PC-9 (cell line): Measurements from ENCODE around the gene CHEK1. TPM values are rescaled to one million over a fixed set of nuclear protein-coding genes. Genes with fewer than 3 reads are reported as not detected.
A peak's percentile ranks its signal among the peaks of the same experiment; 100 is the strongest.

Experiments
- BruUV-seq: library from RNA; stranded (reverse); fragments of 400-500 nt; replicated peaks from 2 replicates; lab custom pipeline; 2021; lab: Mats Ljungman, UMichigan
- CTCF ChIA-PET: fragments of 300-600 bp; sonication (Branson Sonifier 250); formaldehyde crosslinking; loops from one replicate; lab custom pipeline; 2022; ENCODE audit warnings: antibody characterized with exemption; lab: Charles Lee
- POLR2A ChIA-PET: fragments of 300-600 bp; sonication (Branson Sonifier 250); formaldehyde crosslinking; loops from one replicate; lab custom pipeline; 2022; ENCODE audit warnings: antibody characterized with exemption; ENCODE audit not compliant: unreplicated experiment; lab: Charles Lee
- DNase-seq, 2 experiments: peaks; one replicate each; pipeline versions ENCODE4 v3.0.0 to v3.0.0-alpha.2; 2015 to 2022; ENCODE audit warnings: mixed read lengths in 1 of 2
- H2AFZ ChIP-seq: fragments of 200-600 bp; sonication (generic); 2 replicates; pipeline ENCODE4 v1.8.1; 2017; ENCODE audit warnings: antibody characterized with exemption
- H3F3A ChIP-seq: fragments of 200-600 bp; sonication (generic); 2 replicates; pipeline ENCODE4 v1.8.1; 2017; ENCODE audit warnings: antibody characterized with exemption, mild to moderate bottlenecking, low read depth; ENCODE audit not compliant: insufficient read depth
- H3K27ac ChIP-seq: fragments of 200-600 bp; sonication (generic); 2 replicates; pipeline ENCODE4 v1.6.1; 2016; ENCODE audit warnings: mixed run types
- H3K27me3 ChIP-seq: fragments of 200-600 bp; sonication (generic); 2 replicates; pipeline ENCODE4 v1.6.1; 2016; ENCODE audit warnings: low read depth, mixed run types; ENCODE audit not compliant: insufficient read depth
- H3K36me3 ChIP-seq: fragments of 200-600 bp; sonication (generic); 2 replicates; pipeline ENCODE4 v1.6.1; 2016; ENCODE audit warnings: low read depth, mixed run types
- H3K4me1 ChIP-seq: fragments of 200-600 bp; sonication (generic); replicated peaks from 2 replicates; pipeline ENCODE4 v1.6.1; 2016; ENCODE audit warnings: mixed run types; ENCODE audit not compliant: insufficient read depth
- H3K4me2 ChIP-seq: fragments of 200-600 bp; sonication (generic); 2 replicates; pipeline ENCODE4 v1.6.1; 2017; ENCODE audit warnings: mixed run types
- H3K4me3 ChIP-seq: fragments of 200-600 bp; sonication (generic); 2 replicates; pipeline ENCODE4 v1.6.1; 2016; ENCODE audit warnings: mixed run types
- H3K79me2 ChIP-seq: fragments of 200-600 bp; sonication (generic); 2 replicates; pipeline ENCODE4 v1.6.1; 2017; ENCODE audit warnings: low read depth, mixed run types
- H3K9me2 ChIP-seq: fragments of 200-600 bp; sonication (generic); 2 replicates; pipeline ENCODE4 v1.8.1; 2017; ENCODE audit warnings: mild to moderate bottlenecking; ENCODE audit not compliant: insufficient read depth
- H3K9me3 ChIP-seq: fragments of 200-600 bp; sonication (generic); 2 replicates; pipeline ENCODE4 v1.8.1; 2016; ENCODE audit warnings: low read depth; ENCODE audit not compliant: insufficient read depth
- H4K20me1 ChIP-seq: fragments of 200-600 bp; sonication (generic); 2 replicates; pipeline ENCODE4 v1.8.1; 2017; ENCODE audit not compliant: insufficient read depth
- EZH2 ChIP-seq: fragments of 200-600 bp; sonication (generic); IDR thresholded peaks from 2 replicates; pipeline ENCODE4 v1.8.0; 2017; ENCODE audit warnings: antibody characterized with exemption, low read depth
- intact Hi-C: fragments of 100-400 bp; cut with micrococcal nuclease; formaldehyde crosslinking; loops from one replicate; pipeline ENCODE4 v1.10.0; 2022; ENCODE audit not compliant: unreplicated experiment
- total RNA-seq: library from RNA; stranded (reverse); gene quantifications from 2 replicates; pipeline ENCODE4 v1.2.3, GENCODE V29; 2021
- TF ChIP-seq, protein P1 (sequence below): fragments of 200-600 bp; sonication (generic); conservative IDR thresholded peaks from 2 replicates; pipeline ENCODE4 v1.6.1; 2017; ENCODE audit warnings: mixed run types, antibody characterized with exemption, mild to moderate bottlenecking, moderate library complexity

The CHEK1 gene
- total RNA-seq, 1 experiment from 2014 or later = 36.5 TPM

DNA sequence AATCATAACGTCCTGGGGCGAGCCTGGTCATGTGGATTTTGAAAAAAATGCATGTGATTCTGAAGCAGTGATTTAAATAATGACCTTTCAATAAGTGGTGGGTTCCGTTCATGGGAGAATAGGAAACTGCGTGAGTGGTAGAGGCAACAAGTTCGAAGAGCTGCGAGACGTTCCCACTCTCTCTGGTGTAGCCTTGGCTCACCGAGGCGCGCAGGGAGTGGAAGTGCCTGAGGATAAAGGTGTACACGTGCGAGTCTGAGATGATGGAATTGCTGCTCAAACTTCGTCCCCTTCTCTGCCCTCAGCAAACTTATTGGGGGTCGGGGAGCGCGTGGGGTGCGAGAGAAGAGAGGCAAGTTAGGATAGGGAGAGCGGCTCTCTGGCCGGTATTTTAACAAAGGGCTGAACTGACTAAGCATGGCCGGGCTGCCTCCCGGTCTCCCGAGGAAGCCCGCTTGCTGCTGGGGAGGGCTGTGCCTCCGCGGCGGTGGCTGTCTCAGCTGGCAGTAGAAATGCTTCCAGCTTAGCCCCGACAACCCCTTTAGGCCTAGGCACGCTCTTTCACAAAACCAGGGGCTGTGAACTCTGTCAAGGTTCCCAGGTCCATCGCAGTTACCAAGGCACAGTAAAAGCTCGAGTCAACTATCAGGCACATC is 33.2 kb upstream of the CHEK1 start:
- Histone ChIP-seq H3K79me2 (peaks cover 48% of the 10 kb centered on the region), H3F3A (peaks cover 14% of the 10 kb centered on the region; the same call in 1 of the 2 replicates), H3K4me1 (peaks cover 30% of the 10 kb centered on the region), H3K27ac (peak overlapping the region; percentile 89), H3K36me3 (no peaks in the 10 kb centered on the region; the same call in 1 of the 2 replicates), H3K27me3 (no peaks in the 10 kb centered on the region), H4K20me1 (peaks cover 5% of the 10 kb centered on the region; the same call in 1 of the 2 replicates), H3K4me2 (peak overlapping the region; percentile 88), H3K9me2 (no peaks in the 10 kb centered on the region), H3K9me3 (no peaks in the 10 kb centered on the region), H3K4me3 (peak overlapping the region; percentile 80), H2AFZ (peak overlapping the region; percentile 89)
- TF ChIP-seq EZH2 = no peak
- TF ChIP-seq, protein P1, sequence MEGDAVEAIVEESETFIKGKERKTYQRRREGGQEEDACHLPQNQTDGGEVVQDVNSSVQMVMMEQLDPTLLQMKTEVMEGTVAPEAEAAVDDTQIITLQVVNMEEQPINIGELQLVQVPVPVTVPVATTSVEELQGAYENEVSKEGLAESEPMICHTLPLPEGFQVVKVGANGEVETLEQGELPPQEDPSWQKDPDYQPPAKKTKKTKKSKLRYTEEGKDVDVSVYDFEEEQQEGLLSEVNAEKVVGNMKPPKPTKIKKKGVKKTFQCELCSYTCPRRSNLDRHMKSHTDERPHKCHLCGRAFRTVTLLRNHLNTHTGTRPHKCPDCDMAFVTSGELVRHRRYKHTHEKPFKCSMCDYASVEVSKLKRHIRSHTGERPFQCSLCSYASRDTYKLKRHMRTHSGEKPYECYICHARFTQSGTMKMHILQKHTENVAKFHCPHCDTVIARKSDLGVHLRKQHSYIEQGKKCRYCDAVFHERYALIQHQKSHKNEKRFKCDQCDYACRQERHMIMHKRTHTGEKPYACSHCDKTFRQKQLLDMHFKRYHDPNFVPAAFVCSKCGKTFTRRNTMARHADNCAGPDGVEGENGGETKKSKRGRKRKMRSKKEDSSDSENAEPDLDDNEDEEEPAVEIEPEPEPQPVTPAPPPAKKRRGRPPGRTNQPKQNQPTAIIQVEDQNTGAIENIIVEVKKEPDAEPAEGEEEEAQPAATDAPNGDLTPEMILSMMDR = no peak
- no peak for DNase-seq
- ChIA-PET CTCF (no interaction called here), POLR2A (interaction anchor here (0.7 to 1.3 kb wide), 6 partner anchors 11 to 638 kb away, joined by 3 to 14 read pairs (median 6); partner anchors contain the start of genes EI24 and HYLS1)
- intact Hi-C loops = loop anchor here (1.0 to 5.0 kb wide), 4 partner anchors 22 to 844 kb away; partner anchors contain the start of genes CHEK1, EI24 and HYLS1
- BruUV-seq = TSS peak; percentile 98

DNA sequence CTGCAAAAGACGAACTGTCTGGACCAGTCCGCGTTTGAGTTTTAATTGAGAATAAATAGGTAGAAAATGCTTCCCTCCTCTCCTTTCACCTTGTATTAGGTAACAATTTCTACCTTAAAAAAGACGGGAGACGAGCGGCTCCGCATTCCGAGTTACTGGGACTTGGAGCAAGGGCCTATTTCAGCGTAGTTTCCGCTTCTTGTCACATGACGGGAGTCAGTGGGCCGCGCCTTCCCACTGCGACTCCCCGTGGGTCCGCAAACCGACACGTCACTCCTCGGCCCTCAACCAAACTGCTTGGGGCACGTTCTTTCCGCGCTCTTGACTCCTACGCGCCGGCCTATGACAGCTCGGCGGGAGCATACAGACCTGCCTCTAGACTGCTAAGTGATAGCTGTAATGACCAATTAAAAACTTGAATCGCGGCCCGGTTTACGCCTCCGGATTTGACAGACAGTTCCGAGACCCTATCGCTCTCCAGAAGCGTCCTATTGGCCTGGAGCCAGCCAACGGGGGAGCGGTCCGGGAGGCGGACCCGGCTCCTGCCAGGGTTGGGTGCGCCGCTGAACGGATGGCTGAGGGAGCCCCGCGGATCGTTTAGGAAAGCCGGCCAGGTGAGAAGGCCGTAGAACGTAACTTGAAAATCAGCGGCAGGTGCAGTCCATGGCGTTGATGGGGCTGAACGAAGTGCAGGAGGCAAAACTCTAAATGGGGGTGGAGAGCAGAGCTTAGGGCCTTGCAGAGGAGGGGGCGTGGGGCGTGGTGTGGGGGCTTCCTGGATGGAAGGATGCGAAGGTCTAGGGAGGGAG is 32.5 kb upstream of the CHEK1 start, which contains the start of gene STT3A:
Gene STT3A (plus strand): TSS at position 548 of the 809 bp plus-strand sequence. CDS start 3,064 bp downstream, outside the sequence.
- ChIA-PET POLR2A (interaction anchor here (0.5 to 1.3 kb wide), 7 partner anchors 10 to 829 kb away, joined by 4 to 14 read pairs (median 6); partner anchors contain the start of genes EI24 and HYLS1), CTCF (no interaction called here)
- Histone ChIP-seq H3K4me2 (peak within 1 kb of the TSS; percentile 96), H3K9me3 (no peaks in the 10 kb centered on the region), H3F3A (peaks cover 14% of the 10 kb centered on the region; the same call in 1 of the 2 replicates), H3K79me2 (peaks cover 53% of the 10 kb centered on the region), H3K27me3 (no peaks in the 10 kb centered on the region), H3K9me2 (no peaks in the 10 kb centered on the region), H3K4me1 (peaks cover 30% of the 10 kb centered on the region), H3K36me3 (peaks cover 2% of the 10 kb centered on the region; the same call in 1 of the 2 replicates), H2AFZ (peak within 1 kb of the TSS; percentile 89), H4K20me1 (peaks cover 5% of the 10 kb centered on the region; the same call in 1 of the 2 replicates), H3K27ac (peak within 1 kb of the TSS; percentile 89), H3K4me3 (peak within 1 kb of the TSS; percentile 80)
- intact Hi-C loops = loop anchor here (1.0 to 5.0 kb wide), 4 partner anchors 23 to 845 kb away; partner anchors contain the start of genes CHEK1, EI24 and HYLS1
- peak; percentile 96 to 99 for DNase-seq
- TF ChIP-seq, protein P1 = no peak
- no peak for TF ChIP-seq EZH2
- no TSS peak for BruUV-seq
